Measurements from ENCODE around the gene MAP4K5. TPM values are rescaled to one million over a fixed set of nuclear protein-coding genes. Genes with fewer than 3 reads are reported as not detected.

Gene MAP4K5
- total and polyA plus RNA-seq, 10 donors = 9.1 to 172 (median 55.4) TPM

- no peak for DNase-seq
- no peak overlapping the region for H3K4me3 ChIP-seq
- H3K27me3 ChIP-seq (replicated peaks in 1 of 7) = no peaks in the 10 kb centered on the region
- no peaks in the 10 kb centered on the region for H3K4me1 ChIP-seq
- H3K36me3 ChIP-seq = peaks cover 5 to 94% (median 59%) of the 10 kb centered on the region in 6 donors
- no peak overlapping the region for H3K27ac ChIP-seq
- no peaks in the 10 kb centered on the region for H3K9me3 ChIP-seq
- TF ChIP-seq POLR2AphosphoS5 (IDR thresholded peaks at IDR 0.05) (no peak), CTCF (IDR thresholded peaks at IDR 0.05 in 8 of 11, conservative IDR thresholded peaks at IDR 0.05 in 3 of 11) (no peak), POLR2A (IDR thresholded peaks at IDR 0.05) (no peak)
- intact Hi-C loops (cut with DNase I; ENCODE audit: low total_unique reads) = no loop called here
- WGBS, 5 donors = 86 to 96% (median 92%) methylated on average over 3 of the region's 3 CpGs
These were observed 79.2 kb downstream of the MAP4K5 start for GRCh38 chr14:50452979-50453705.

- Histone ChIP-seq H3K9me3 (no peaks in the 10 kb centered on the region), H3K4me3 (no peak overlapping the region), H3K27ac (no peak overlapping the region), H3K4me1 (no peaks in the 10 kb centered on the region), H3K36me3 (peaks cover 5 to 94% (median 59%) of the 10 kb centered on the region in 6 donors), H3K27me3 (replicated peaks in 1 of 7) (no peaks in the 10 kb centered on the region)
- 94 to 100% (median 96%) methylated on average over 1 of the region's 1 CpG for whole genome bisulfite sequencing, 5 donors
- intact Hi-C loops (cut with DNase I; ENCODE audit: low total_unique reads) = no loop called here
- no peak for DNase-seq
- TF ChIP-seq POLR2A (IDR thresholded peaks at IDR 0.05) (no peak), POLR2AphosphoS5 (IDR thresholded peaks at IDR 0.05) (no peak)
These were observed 80.1 kb downstream of the MAP4K5 start for GRCh38 chr14:50452296-50452695.

- Histone ChIP-seq H3K27ac (no peak overlapping the region), H3K4me3 (no peak overlapping the region), H3K9me3 (no peaks in the 10 kb centered on the region), H3K36me3 (peaks cover 5 to 94% (median 59%) of the 10 kb centered on the region in 6 donors), H3K4me1 (no peaks in the 10 kb centered on the region), H3K27me3 (replicated peaks in 1 of 7) (no peaks in the 10 kb centered on the region)
- intact Hi-C loops (cut with DNase I; ENCODE audit: low total_unique reads) = no loop called here
- no peak for DNase-seq
- TF ChIP-seq POLR2A (IDR thresholded peaks at IDR 0.05) = no peak
- TF ChIP-seq POLR2AphosphoS5 (IDR thresholded peaks at IDR 0.05) = no peak
- TF ChIP-seq CTCF (IDR thresholded peaks at IDR 0.05 in 8 of 11, conservative IDR thresholded peaks at IDR 0.05 in 3 of 11) = no peak
- WGBS, 5 donors = 94 to 99% (median 97%) methylated on average over 6 of the region's 6 CpGs
These were observed 80.5 kb downstream of the MAP4K5 start for GRCh38 chr14:50451854-50452253.

- intact Hi-C loops (cut with DNase I; ENCODE audit: low total_unique reads) = no loop called here
- Histone ChIP-seq H3K27me3 (replicated peaks in 1 of 7) (no peaks in the 10 kb centered on the region), H3K9me3 (no peaks in the 10 kb centered on the region), H3K36me3 (peaks cover 3 to 94% (median 56%) of the 10 kb centered on the region in 6 donors), H3K4me3 (no peak overlapping the region), H3K27ac (no peak overlapping the region), H3K4me1 (no peaks in the 10 kb centered on the region)
- 71 to 90% (median 76%) methylated on average over 1 of the region's 1 CpG for WGBS, 5 donors
- no peak for DNase-seq
- TF ChIP-seq CTCF (IDR thresholded peaks at IDR 0.05 in 8 of 11, conservative IDR thresholded peaks at IDR 0.05 in 3 of 11) (no peak), POLR2A (IDR thresholded peaks at IDR 0.05) (no peak), POLR2AphosphoS5 (IDR thresholded peaks at IDR 0.05) (no peak)
These were observed 84.9 kb downstream of the MAP4K5 start for GRCh38 chr14:50447461-50447860.

All from spleen (tissue), 11 donors.